H9 (cell line): ENCODE data around the gene SLC23A1. TPM values are rescaled to one million over a fixed set of nuclear protein-coding genes. Genes with fewer than 3 reads are reported as not detected.

Experiments
- DNase-seq: peaks from one replicate; pipeline ENCODE4 v3.0.0-alpha.2; 2017
- H2AFZ ChIP-seq: one replicate; pipeline ENCODE4 v1.6.1; 2013; ENCODE audit warnings: mild to moderate bottlenecking, low read length, control low read depth, moderate library complexity
- H2AK5ac ChIP-seq: 2 replicates; pipeline ENCODE4 v1.6.1; 2013; ENCODE audit warnings: low read length, control low read depth, mixed read lengths; ENCODE audit not compliant: insufficient read length
- H2BK120ac ChIP-seq: one replicate; pipeline ENCODE4 v1.6.1; 2013; ENCODE audit warnings: low read depth, mild to moderate bottlenecking, low read length, control low read depth, inconsistent platforms; ENCODE audit not compliant: poor library complexity, severe bottlenecking
- H2BK12ac ChIP-seq: 2 replicates; pipeline ENCODE4 v1.6.1; 2013; ENCODE audit warnings: low read length, control low read depth, mixed read lengths, low read depth; ENCODE audit not compliant: insufficient read length
- H2BK15ac ChIP-seq: 2 replicates; pipeline ENCODE4 v1.6.1; 2013; ENCODE audit warnings: low read depth, low read length, control low read depth
- H2BK20ac ChIP-seq: one replicate; pipeline ENCODE4 v1.6.1; 2013; ENCODE audit warnings: low read depth, mild to moderate bottlenecking, low read length, control low read depth, inconsistent platforms; ENCODE audit not compliant: poor library complexity, severe bottlenecking
- H2BK5ac ChIP-seq: 2 replicates; pipeline ENCODE4 v1.6.1; 2013; ENCODE audit warnings: low read length, control low read depth, mixed read lengths; ENCODE audit not compliant: insufficient read length
- H3K14ac ChIP-seq: 2 replicates; pipeline ENCODE4 v1.6.1; 2013; ENCODE audit warnings: low read length, control low read depth; ENCODE audit not compliant: insufficient read depth
- H3K18ac ChIP-seq: 2 replicates; pipeline ENCODE4 v1.6.1; 2013; ENCODE audit warnings: low read depth, mild to moderate bottlenecking, mixed read lengths, low read length, control low read depth; ENCODE audit not compliant: insufficient read length
- H3K23ac ChIP-seq: 2 replicates; pipeline ENCODE4 v1.6.1; 2013; ENCODE audit warnings: low read length, control low read depth, mixed read lengths, low read depth; ENCODE audit not compliant: insufficient read length
- H3K23me2 ChIP-seq: 2 replicates; pipeline ENCODE4 v1.6.1; 2013; ENCODE audit warnings: low read depth, mild to moderate bottlenecking, mixed read lengths, low read length, control low read depth; ENCODE audit not compliant: insufficient read length, poor library complexity, severe bottlenecking
- H3K27ac ChIP-seq: 2 replicates; pipeline ENCODE4 v1.5.1; 2013; ENCODE audit warnings: low read length, control low read depth, mixed read lengths, low read depth; ENCODE audit not compliant: insufficient read length
- H3K27me3 ChIP-seq: 2 replicates; pipeline ENCODE4 v1.6.1; 2013; ENCODE audit warnings: low read length, control low read depth, inconsistent platforms; ENCODE audit not compliant: insufficient read depth
- H3K4ac ChIP-seq: 2 replicates; pipeline ENCODE4 v1.6.1; 2013; ENCODE audit warnings: low read depth, mild to moderate bottlenecking, control low read depth, inconsistent platforms, low read length, moderate library complexity
- H3K4me1 ChIP-seq: 2 replicates; pipeline ENCODE4 v1.6.1; 2013; ENCODE audit warnings: low read length, control low read depth, inconsistent platforms; ENCODE audit not compliant: insufficient read depth
- H3K4me2 ChIP-seq: 2 replicates; pipeline ENCODE4 v1.6.1; 2013; ENCODE audit warnings: low read length, control low read depth, mixed read lengths; ENCODE audit not compliant: insufficient read length, insufficient read depth
- H3K56ac ChIP-seq: 2 replicates; pipeline ENCODE4 v1.6.1; 2013; ENCODE audit warnings: low read depth, mild to moderate bottlenecking, mixed read lengths, low read length, control low read depth; ENCODE audit not compliant: insufficient read length
- H3K79me1 ChIP-seq: 2 replicates; pipeline ENCODE4 v1.6.1; 2013; ENCODE audit warnings: low read depth, mild to moderate bottlenecking, moderate library complexity, low read length, control low read depth, inconsistent platforms; ENCODE audit not compliant: insufficient read depth, poor library complexity, severe bottlenecking
- H3K79me2 ChIP-seq: 2 replicates; pipeline ENCODE4 v1.6.1; 2013; ENCODE audit warnings: low read length, control low read depth, inconsistent platforms; ENCODE audit not compliant: insufficient read depth
- H3K9ac ChIP-seq: 2 replicates; pipeline ENCODE4 v1.6.1; 2013; ENCODE audit warnings: low read length, control low read depth, mixed read lengths; ENCODE audit not compliant: insufficient read length; ENCODE audit errors: extremely low read depth
- H3K9me3 ChIP-seq: one replicate; pipeline ENCODE4 v1.6.1; 2013; ENCODE audit warnings: low read depth, low read length, inconsistent platforms; ENCODE audit not compliant: control insufficient read depth
- H3T11ph ChIP-seq: one replicate; pipeline ENCODE4 v1.6.1; 2013; ENCODE audit warnings: mild to moderate bottlenecking, low read length, control low read depth, inconsistent platforms
- H4K20me1 ChIP-seq: one replicate; pipeline ENCODE4 v1.6.1; 2013; ENCODE audit not compliant: control insufficient read depth, insufficient read length, insufficient read depth
- H4K5ac ChIP-seq: 2 replicates; pipeline ENCODE4 v1.6.1; 2013; ENCODE audit warnings: low read depth, mild to moderate bottlenecking, mixed read lengths, low read length, control low read depth; ENCODE audit not compliant: insufficient read length
- H4K8ac ChIP-seq: replicated peaks from 2 replicates; pipeline ENCODE4 v1.6.1; 2013; ENCODE audit warnings: low read length, control low read depth, mixed read lengths, low read depth; ENCODE audit not compliant: insufficient read length
- H4K91ac ChIP-seq: 2 replicates; pipeline ENCODE4 v1.6.1; 2013; ENCODE audit warnings: low read depth, mild to moderate bottlenecking, moderate library complexity, mixed read lengths, low read length, control low read depth; ENCODE audit not compliant: insufficient read length
- H3K27ac Mint-ChIP-seq, 3 experiments: 2 replicates in 2 of 3; 3 replicates in 1 of 3; pipeline ENCODE4 v1.8.0; 2020 to 2021; ENCODE audit warnings: mixed read lengths in 3 of 3, mild to moderate bottlenecking in 1 of 3, moderate library complexity in 1 of 3
- H3K27me3 Mint-ChIP-seq: 2 replicates; pipeline ENCODE4 v1.8.0; 2021; ENCODE audit warnings: low read depth, mild to moderate bottlenecking, moderate library complexity, mixed read lengths
- H3K36me3 Mint-ChIP-seq, 3 experiments: 2 replicates in 2 of 3; 3 replicates in 1 of 3; pipeline ENCODE4 v1.8.0; 2020 to 2021; ENCODE audit warnings: low read depth in 3 of 3, mixed read lengths in 3 of 3; ENCODE audit not compliant: insufficient read depth in 1 of 3
- H3K4me1 Mint-ChIP-seq, 2 experiments: 2 replicates each; pipeline ENCODE4 v1.8.0; 2020; ENCODE audit warnings: mixed read lengths in 2 of 2
- H3K4me3 Mint-ChIP-seq, 2 experiments: 2 replicates in 1 of 2; 3 replicates in 1 of 2; pipeline ENCODE4 v1.8.0; 2020 to 2021; ENCODE audit warnings: mild to moderate bottlenecking in 2 of 2, mixed read lengths in 2 of 2, moderate library complexity in 1 of 2
- H3K9me3 Mint-ChIP-seq, 2 experiments: 2 replicates in 1 of 2; 3 replicates in 1 of 2; pipeline ENCODE4 v1.8.0; 2020; ENCODE audit warnings: mild to moderate bottlenecking in 2 of 2, mixed read lengths in 2 of 2, moderate library complexity in 1 of 2
- CTCF ChIP-seq: fragments of 200-600 bp; sonication (generic); conservative IDR thresholded peaks from 3 replicates; pipeline ENCODE4 v1.8.0; 2021; ENCODE audit warnings: antibody characterized with exemption, mild to moderate bottlenecking
- WGBS: extraction: QIAGEN DNeasy Blood & Tissue Kit; methylation state at CpG from one replicate; pipeline ENCODE4 v1.1.7; 2013; ENCODE audit warnings: missing lambda C conversion rate, low lambda C conversion rate, mixed read lengths; ENCODE audit not compliant: insufficient read length; ENCODE audit errors: extremely low coverage; 5-methylcytosine and 5-hydroxymethylcytosine counted together
- total RNA-seq: library from RNA; stranded (reverse); gene quantifications from 2 replicates; pipeline ENCODE4 v1.2.1, GENCODE V29; 2021

SLC23A1 gene
- total RNA-seq, 1 experiment from 2014 or later, result not detected

- no peak overlapping the region for H3K56ac ChIP-seq
- no peaks in the 10 kb centered on the region for H4K20me1 ChIP-seq
- no peak overlapping the region for H4K5ac ChIP-seq
- no peak overlapping the region for H2BK20ac ChIP-seq
- H3K79me2 ChIP-seq, result no peaks in the 10 kb centered on the region
- H3K4me2 ChIP-seq, result no peak overlapping the region
- no peaks in the 10 kb centered on the region for H3K9me3 ChIP-seq
- H4K91ac ChIP-seq, result no peak overlapping the region
- H2BK5ac ChIP-seq, result no peak overlapping the region
- peaks cover 1% of the 10 kb centered on the region for H3K27me3 Mint-ChIP-seq
- H2AK5ac ChIP-seq, result no peak overlapping the region
- peaks cover 15 to 25% of the 10 kb centered on the region in 2 experiments for H3K4me1 Mint-ChIP-seq
- H3K27ac Mint-ChIP-seq, result peak overlapping the region in 1 of 3 experiments; percentile 1; a peak in 1 of 7 replicates
- H3T11ph ChIP-seq, result no peak overlapping the region
- H2BK12ac ChIP-seq, result no peak overlapping the region
- H3K23me2 ChIP-seq, result no peaks in the 10 kb centered on the region
- no peak for TF ChIP-seq CTCF
- H3K23ac ChIP-seq, result no peak overlapping the region
- no peaks in the 10 kb centered on the region for H3K79me1 ChIP-seq
- no peaks in the 10 kb centered on the region for H3K27me3 ChIP-seq
- H2BK120ac ChIP-seq, result no peak overlapping the region
- no peak overlapping the region; a peak in 1 of 5 replicates for H3K4me3 Mint-ChIP-seq
- no peak overlapping the region for H3K4ac ChIP-seq
- H4K8ac ChIP-seq, result no peak overlapping the region
- WGBS, result no CpG with 5 or more reads among the region's 9 CpGs
- no peak overlapping the region for H3K14ac ChIP-seq
- no peak overlapping the region for H3K18ac ChIP-seq
- no peaks in the 10 kb centered on the region for H3K9me3 Mint-ChIP-seq
- H2BK15ac ChIP-seq, result no peak overlapping the region
- no peak overlapping the region for H3K9ac ChIP-seq
- no peaks in the 10 kb centered on the region for H3K4me1 ChIP-seq
- no peak for DNase-seq
- H3K36me3 Mint-ChIP-seq, result peaks cover 0 to 52% (median 43%) of the 10 kb centered on the region in 3 experiments; a peak in 6 of 7 replicates
- H3K27ac ChIP-seq, result no peak overlapping the region
- H2AFZ ChIP-seq, result no peak overlapping the region
These were observed 36.4 kb upstream of the SLC23A1 start for GRCh38 chr5:139419226-139420192.
